Body of pancreas (tissue), 4 donors: ENCODE results near the gene TCHH.
"Not testable (repeated sequence)": the region's sequence is repeated elsewhere in the genome, so short reads cannot be mapped to it uniquely, and the experiment has no call there.

Source experiments
- CTCF ChIP-seq, 7 experiments: fragments of 450-650 bp in 4 of 7; fragments of 200-600 bp in 3 of 7; sonication (generic) in 3 of 7; IDR thresholded peaks; one replicate each; pipeline ENCODE4 v1.5.1; 2016 to 2019; ENCODE audit warnings: antibody characterized with exemption in 7 of 7
- POLR2A ChIP-seq, 3 donors: fragments of 450-650 bp; IDR thresholded peaks; one replicate each; pipeline ENCODE4 v1.6.1; 2016; ENCODE audit warnings: antibody characterized with exemption in 3 of 3, mild to moderate bottlenecking in 2 of 3

- not testable (repeated sequence) for TF ChIP-seq POLR2A, CTCF (IDR thresholded peaks at IDR 0.05)
Observed at GRCh38 chr1:152080494-152080893, 34.8 kb downstream of the TCHH start.
